ENCODE data around the gene DEPP1.

DEPP1 gene

DNA sequence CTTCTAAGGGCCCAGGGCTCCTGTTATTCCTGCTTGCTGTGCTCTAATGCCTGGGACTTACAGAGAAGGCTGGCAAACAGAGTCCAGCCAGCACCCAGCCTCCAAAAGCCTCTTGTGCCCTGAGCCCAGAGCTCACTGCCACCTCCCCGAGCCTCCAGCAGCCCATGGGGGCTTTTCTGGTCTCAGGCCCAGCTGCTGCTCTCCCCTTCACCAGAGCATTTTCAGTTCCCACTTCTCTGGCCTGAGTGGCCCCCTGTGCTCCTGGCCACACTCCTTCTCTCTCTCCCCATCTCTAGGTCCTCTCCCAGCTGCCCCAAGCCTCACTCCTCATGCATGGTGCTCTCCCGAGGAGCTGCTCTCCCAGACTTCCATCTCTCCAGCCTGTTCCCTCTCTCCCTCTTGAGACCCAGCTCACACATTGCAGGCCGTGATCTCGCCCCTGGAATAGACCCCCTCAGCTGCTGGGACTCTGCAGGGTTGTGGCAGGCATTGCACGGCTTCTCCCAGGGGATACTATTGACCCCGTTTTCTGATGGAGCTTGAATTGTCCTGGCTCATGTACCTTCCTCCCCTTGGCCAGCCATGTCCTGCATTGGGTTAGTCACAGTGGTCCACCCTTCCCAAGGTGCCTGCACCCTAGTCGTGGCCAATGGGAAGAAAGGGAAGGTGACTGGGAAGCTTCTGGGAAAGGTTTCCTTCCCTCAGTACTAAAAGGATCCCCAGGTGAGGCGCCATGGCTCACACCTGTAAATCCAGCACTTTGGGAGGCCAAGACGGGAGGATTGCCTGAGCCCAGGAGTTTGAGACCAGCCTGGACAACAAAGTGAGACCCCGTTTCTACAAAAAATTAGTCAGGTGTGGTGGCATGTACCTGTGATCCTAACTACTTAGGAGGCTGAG, 28.0 kb downstream of the DEPP1 start:
- DNase-seq = no peak

DNA sequence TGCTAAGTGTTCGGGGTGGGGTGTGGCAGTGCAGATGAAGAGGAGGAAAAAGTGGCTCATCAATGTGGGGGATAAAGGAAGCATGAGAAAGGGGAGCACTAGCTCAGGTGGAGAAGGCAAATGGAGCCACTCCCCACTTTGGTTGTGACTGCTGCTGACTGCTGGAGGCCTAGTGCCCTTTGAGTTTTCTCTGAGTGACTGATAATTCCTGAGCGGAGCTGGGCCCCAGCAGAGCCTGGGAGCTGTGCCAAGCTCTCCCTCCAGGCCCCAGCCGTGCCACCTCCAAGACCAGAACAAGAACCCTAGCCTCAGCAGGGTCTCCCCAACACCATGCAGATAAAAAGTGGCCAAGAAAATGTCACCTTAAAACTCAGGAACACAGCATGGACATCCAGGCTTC, 28.7 kb downstream of the DEPP1 start:
- no peak for DNase-seq

DNA sequence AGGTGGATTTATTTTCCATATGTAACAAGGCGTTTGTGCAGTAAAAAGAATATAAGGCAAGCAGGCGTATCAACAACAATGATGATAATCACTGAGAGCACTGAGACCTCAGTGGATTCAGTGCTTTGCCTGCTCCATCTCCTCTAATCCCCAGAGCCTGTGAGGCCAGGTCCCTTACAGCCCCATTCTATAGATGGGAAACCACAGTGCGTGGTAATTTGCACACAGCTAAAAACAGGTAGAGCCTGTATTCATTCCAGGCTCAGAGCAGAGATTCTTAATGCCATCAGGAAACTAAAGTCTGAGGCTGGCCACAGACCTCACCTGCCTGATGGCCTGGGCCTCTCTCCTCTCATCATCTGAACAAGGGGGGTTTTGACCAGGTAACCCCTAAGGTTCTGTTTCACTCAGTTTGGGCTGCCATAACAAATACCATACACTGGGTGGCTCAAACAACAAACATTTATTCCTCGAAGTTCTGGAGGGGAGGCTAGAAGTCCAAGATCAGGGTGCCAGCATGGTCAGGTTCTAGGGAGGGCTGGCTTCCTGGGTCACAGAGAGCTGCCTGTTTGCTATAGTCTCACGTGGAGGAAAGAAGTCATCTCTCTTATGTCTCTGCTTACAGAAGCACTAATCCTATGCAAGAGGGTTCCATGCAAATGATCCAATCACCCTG, 29.3 kb downstream of the DEPP1 start:
- DNase-seq = no peak

DNA sequence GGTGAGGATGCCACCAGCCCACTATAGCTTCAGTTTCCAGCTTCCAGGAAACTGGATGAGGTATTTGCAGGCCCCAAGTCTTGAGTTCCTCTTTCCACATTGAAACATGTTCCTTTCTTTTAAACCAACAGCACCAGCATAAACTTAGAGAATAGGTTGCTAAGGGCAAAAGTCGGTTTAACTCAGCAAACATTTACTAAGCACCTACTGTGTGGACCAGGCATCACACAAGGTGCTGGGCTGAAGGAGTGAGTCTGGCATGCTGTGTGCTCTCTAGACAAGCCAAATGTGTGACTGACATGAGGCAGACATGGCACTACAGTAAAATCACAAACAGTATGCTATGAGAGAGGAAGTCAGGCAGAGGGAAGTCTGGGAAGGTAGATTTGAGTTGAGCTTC, 30.0 kb downstream of the DEPP1 start:
- DNase-seq = no peak

DNA sequence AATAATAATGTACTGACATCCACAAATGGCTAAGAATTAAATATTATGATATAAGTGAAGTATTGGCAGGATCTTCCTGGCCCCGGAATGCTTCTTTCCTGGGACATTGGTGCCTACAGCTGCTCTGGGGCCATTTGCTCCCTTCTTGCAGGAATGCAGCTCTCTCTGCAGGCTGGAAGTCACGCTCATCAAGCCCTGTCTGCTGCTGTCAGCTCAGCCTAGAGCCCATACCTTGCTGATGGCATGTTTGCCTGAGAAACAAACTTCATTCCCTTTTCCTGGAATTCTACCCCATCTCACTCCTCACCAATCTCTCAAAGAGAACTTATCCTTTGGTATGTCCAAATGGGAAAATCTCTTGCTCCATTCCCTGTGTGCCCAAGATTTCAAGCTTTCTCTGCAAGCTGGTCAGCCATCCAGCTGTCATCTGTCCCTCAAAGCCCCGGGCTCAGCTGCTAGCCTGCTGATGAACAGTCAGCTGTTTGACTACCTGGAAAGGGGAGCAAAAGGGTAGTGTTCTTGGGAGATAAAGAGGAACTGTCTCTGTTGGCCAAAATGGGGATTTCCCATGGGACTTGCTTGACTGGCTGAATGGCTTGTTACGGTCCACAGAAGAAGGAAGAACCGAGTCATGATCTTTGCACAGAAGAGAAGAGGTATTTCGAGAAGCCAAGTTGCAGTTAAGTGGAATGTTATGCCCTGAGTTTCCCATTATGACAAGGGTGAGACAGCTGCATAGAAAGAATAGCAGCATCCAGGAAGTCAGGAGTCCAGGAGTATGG, 31.0 kb downstream of the DEPP1 start:
- no peak for DNase-seq

DNA sequence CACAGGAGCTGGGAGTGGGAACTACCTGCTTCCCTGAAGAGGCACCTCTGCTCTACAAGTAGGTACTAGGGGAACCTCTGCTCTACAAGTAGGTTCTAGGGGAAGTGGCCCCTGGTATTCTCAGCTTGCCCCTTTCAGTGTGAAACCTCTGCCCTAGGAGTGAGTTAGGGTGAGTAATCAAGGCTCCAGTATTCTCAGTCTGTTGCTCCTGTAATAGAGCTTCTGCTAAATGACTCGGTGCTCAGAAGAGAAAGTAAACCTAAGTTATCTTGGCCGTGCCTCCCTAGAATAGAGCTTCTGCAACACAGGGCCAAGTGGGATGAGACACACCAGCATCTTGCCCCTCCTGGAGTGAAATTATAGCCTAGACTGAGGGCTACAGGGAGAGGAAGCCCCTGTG, 32.4 kb downstream of the DEPP1 start:
- DNase-seq = no peak

- no peak for DNase-seq
Measured at GRCh38 chr10:44944354-44944753, 34.3 kb downstream of the DEPP1 start.

- no peak for DNase-seq
Measured at GRCh38 chr10:44939691-44940401, 38.8 kb downstream of the DEPP1 start.

DNA sequence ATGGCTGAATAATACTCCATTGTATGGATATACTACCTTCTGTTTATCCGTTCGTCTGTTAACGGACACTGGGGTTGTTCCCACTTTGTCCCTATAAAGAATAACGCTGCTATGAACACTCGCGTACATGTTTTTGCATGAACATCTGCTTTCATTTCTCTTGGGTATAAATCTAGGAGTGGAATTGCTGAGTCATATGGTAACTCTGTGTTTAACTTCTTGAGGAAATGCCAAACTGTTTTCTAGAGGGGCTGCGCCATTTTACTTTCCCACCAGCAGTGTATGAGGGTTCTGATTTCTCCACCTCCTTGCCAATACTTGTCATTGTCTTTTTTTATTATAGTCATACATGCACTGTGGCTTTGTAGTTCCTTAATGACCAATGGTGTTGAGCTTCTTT, 39.7 kb downstream of the DEPP1 start:
- no peak for DNase-seq

- no peak for DNase-seq
Measured at GRCh38 chr10:44937196-44938005, 41.2 kb downstream of the DEPP1 start.

- no peak for DNase-seq
Measured at GRCh38 chr10:44936314-44936975, 42.2 kb downstream of the DEPP1 start.

- DNase-seq = no peak
Measured at GRCh38 chr10:44935966-44936295, 42.7 kb downstream of the DEPP1 start.

- peak; percentile 77 for DNase-seq
Measured at GRCh38 chr10:44935201-44935965, 43.2 kb downstream of the DEPP1 start.

- no peak for DNase-seq
Measured at GRCh38 chr10:44934416-44935200, 44.0 kb downstream of the DEPP1 start.

DNA sequence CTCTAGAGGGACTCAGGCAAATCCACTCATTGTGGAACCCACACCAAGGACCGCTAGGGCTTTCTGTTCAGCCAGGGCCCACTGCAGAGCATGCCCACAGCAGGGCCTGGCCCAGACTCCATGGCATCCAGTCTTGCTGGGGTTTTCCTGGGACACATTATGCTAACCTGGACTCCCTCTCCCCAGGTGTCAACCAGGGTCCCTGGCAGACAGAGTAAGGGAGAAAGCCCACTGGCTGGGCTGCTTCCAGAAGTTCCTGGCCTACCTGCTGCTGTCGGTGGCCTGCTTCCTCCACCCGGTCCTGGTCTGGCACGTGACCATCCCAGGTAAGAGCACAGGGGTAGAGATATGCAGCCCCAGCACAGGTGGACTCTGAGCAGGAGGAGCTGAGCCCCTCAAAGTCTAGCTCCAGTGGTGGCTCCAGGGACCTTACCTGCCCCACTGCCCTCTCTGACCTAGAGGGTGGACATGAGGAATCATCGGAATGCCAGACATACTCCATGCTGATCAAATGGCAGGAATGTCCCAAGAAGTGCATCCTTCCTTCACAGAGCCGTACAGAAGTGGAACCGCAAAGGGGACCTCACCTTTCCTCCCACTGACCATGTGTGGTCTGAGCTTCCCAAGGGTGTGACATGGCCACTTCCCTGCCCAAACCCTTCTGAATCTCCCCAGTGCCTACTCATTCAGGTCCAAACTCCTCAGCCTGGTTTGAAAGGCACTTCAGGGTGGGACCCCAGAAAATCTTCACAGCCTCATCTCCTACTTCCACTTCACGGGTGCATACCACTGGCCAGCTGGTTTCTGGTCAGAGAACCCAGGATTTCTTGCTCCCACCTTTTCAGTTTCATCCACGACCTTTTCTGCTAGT, 44.9 kb downstream of the DEPP1 start:
- DNase-seq = no peak

DNA sequence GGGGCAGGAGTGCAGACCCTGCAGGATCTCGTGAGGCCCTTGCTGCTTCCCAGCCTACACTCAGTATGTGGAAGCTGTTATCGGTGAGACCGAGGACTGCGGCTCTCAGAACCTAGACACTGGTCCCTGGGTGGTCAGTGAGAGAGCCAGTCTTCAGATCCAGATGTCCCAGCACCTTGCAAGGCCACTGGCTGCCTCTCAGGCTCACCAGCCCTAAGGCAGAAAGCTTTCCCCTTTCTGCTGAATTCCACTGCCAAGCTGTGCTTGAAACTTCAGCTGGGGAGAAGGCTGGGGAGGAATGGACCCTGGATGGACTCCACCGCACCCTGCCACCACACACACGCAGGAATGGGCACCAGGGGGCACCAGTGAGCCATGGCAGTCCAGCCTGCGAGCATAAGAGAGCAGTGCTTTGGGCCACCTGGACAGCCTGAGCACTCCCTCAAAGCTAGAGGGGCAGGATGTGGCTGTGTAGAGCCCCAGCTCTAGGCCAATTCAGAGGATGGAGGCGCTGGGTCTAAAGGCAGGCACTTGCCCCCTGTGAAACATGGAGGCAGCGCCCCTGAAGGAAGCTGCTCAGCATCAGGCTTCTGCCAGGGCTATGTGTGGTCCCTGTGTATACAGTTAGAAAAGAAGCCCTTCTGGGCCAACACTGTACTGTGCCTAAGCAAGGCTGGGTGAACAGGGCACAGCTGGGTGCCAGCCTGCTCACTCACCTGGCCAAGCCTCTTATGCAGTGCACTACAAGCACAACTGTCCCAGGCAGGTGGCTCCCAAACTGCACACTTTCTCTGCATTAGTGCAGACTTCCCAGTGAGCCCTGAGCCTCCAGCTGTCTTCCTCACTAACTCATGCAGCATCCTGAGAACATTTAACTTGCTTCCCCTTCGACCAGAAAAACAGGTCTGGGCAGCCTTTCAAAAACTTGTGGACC, 45.8 kb downstream of the DEPP1 start:
- peak; percentile 88 for DNase-seq

DNA sequence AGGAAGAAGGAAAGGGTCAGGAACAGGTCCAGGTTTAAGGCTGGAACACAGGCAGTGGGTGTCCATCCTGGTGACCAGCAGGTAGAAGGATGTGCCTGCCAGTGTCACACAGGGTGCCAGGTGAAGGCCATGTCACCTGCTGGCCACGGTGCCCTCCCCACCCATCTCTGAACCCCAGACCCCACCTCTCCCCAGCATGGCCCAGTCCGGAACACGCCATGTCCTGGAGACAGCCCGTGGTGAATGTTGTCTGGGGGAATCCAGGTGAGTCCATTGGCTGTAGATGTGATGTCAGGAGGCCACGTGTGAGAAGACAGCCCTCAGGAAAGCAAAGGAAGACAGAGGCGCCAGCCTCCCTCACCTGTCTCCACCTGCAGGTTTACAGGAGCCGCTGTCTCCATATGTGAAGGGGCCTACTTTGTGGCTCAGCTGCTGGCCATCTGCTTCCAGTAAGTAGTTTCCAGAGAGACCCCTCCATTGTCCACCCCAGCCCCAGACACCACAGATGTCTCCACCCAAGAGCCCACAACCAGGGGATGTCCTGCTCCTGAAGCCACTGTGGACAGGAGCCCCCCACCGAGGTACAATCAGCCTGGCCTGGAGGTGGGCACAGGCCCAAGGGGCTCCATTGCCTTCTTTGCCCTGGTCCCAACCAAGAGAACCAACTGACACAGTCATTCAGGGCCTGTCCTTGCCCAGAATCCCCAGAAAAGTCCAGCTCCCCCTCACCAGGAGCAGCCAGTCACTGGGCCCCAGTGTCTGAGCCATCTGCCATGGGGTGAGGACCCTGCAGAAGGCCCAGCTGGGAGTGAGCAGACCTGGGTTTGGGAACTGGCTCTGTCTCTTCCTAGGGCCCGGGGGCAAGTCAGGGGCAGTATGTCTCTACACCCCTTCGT, 46.7 kb downstream of the DEPP1 start:
- DNase-seq = no peak
